Measurements from ENCODE around the gene OR2T27. TPM values are rescaled to one million over a fixed set of nuclear protein-coding genes. Genes with fewer than 3 reads are reported as not detected.

Gene OR2T27
- total RNA-seq, 1 donor from 2014 or later = not detected

DNA sequence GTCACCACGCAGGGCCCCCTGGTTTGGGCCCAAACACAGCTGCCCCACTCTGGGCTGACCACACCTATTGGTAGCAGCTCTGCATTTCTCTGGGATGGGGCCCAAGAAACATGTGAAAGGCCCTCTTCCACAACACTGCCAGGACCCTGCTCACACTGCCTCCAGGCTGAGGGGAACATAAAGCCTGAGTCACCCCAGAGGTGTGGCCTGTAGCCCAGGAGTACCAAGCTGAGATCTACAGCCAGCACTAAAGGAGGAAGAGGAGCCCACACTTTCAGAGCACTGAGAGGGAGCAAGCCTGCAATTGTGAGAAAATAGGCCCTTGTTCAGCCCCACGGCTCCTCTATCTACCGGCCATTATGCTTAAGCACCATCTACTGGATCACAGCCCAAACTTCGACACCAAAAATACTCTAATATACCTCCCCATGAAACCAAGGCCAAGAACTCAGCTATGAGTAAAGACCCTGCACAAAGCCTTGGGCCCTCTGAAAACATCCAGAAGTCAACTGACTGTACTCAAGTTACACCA lies 43.4 kb downstream of the OR2T27 start:
- Histone ChIP-seq H3K36me3 (no peaks in the 10 kb centered on the region), H3K4me1 (no peaks in the 10 kb centered on the region), H3K4me3 (no peak overlapping the region), H3K27me3 (ENCODE audit: low read depth) (peaks cover 6% of the 10 kb centered on the region), H3K9me3 (replicated peaks) (no peaks in the 10 kb centered on the region), H3K27ac (replicated peaks) (no peak overlapping the region)
- DNase-seq = no peak
- no peak for TF ChIP-seq CTCF (IDR thresholded peaks at IDR 0.05; ENCODE audit: borderline replicate concordance)
- intact Hi-C loops (cut with micrococcal nuclease) = no loop called here

GRCh38 chr1:248610301-248610700 lies 45.0 kb downstream of the OR2T27 start:
- H3K4me1 ChIP-seq = no peaks in the 10 kb centered on the region
- H3K4me3 ChIP-seq = no peak overlapping the region
- no peak overlapping the region for H3K27ac ChIP-seq (replicated peaks)
- peaks cover 6% of the 10 kb centered on the region for H3K27me3 ChIP-seq (ENCODE audit: low read depth)
- no peaks in the 10 kb centered on the region for H3K9me3 ChIP-seq (replicated peaks)
- H3K36me3 ChIP-seq = no peaks in the 10 kb centered on the region
- intact Hi-C loops (cut with micrococcal nuclease) = no loop called here
- DNase-seq = no peak
- no peak for TF ChIP-seq CTCF (IDR thresholded peaks at IDR 0.05; ENCODE audit: borderline replicate concordance)

Other genes starting within 250 kb of the OR2T27 start
- not detected for gene OR2T2, start 209.9 kb downstream of the OR2T27 start, total RNA-seq
- gene OR2T3, start 182.2 kb downstream of the OR2T27 start, total RNA-seq = not detected
- gene OR2T5, start 166.9 kb downstream of the OR2T27 start, total RNA-seq = not detected
- not detected for gene OR2G6, start 147.5 kb downstream of the OR2T27 start, total RNA-seq
- not detected for gene OR2T29, start 92.8 kb downstream of the OR2T27 start, total RNA-seq
- gene OR2T34, start 80.8 kb downstream of the OR2T27 start, total RNA-seq = not detected
- gene OR2T10, start 57.8 kb downstream of the OR2T27 start, total RNA-seq = not detected
- not detected for gene OR2T11, start 20.4 kb downstream of the OR2T27 start, total RNA-seq
- gene OR2T35, start 10.2 kb downstream of the OR2T27 start, total RNA-seq = not detected
- not detected for gene OR14I1, start 47.2 kb upstream of the OR2T27 start, total RNA-seq
- gene LYPD8, start 100.2 kb upstream of the OR2T27 start, total RNA-seq = not detected
- gene SH3BP5L, start 170.4 kb upstream of the OR2T27 start, total RNA-seq = 18.0 TPM
- gene ZNF672, start 182.7 kb upstream of the OR2T27 start, total RNA-seq = 43.1 TPM
- 23.0 TPM for gene ZNF692, start 203.6 kb upstream of the OR2T27 start, total RNA-seq